TTC549 (cell line): ENCODE results near the gene OR2J3.
"Not testable (repeated sequence)": the region's sequence is repeated elsewhere in the genome, so short reads cannot be mapped to it uniquely, and the experiment has no call there.

Source experiments
- FAIRE-seq: peaks from 2 replicates; lab custom pipeline; 2012; peaks lifted over from hg19 to GRCh38; lab: Jason Lieb, UNC

The OR2J3 gene

DNA sequence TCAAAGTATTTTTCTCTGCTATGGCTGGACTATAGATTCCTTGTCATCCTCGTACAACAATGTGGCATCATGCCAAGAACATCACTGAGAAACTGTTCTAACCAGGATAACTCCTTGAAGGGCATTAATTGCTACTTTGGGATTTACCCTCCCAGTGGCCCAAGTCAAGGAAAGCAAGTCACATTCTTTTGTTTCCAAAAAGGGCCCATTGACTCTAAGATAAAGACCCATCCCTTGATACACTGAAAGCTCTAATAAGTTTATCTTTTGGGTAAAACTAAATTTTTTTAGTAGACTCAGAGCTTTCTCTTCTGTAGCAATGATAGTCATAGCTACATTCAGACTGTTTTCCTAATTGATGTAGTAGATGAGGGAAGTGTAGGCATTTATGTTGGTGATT lies at the start of gene OR2J3:
Gene OR2J3, plus strand, starts transcription at position 301 of the 400 bp plus-strand sequence. CDS start 3,833 bp downstream, outside the sequence.
- FAIRE-seq = no peak

DNA sequence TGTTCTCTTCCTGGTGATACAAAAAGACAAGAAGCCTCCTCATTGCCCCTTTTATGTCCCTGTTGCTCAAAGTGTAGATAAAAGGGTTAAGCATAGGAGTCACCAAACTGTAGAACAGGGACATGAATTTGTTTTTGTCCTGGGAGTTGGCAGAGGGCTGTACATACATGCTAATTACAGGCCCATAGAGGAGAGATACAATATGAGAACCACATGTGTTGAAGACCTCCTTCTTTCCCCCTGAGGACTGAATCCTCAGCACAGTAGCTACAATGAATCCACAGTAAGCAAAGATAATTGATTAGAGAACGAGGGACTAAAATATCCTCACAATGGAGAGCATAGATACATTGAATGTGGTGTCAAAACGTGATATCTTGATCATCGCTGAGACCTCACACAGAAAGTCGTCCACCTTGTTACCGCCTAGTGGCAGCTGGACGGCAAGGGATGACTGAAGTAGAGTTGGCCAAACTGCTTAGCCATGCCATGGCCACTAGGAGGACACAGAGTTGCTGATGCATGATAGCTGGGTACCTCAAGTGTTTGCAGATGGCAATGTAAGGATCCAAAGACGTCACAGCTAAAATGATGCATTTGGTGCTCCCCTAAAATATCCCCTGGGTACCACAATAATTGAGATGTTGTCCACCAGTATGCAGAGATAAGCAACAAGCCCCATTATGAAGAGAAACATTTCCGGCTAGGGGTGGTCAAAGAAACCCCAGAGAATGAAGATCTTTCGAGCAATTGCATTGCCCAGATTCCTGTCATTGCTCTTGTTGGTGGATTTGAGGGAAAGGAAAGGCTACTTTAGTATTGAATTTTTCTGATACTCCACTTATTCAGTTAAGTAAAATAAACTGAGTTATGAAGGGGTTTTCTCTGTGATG lies 35.8 kb upstream of the OR2J3 start:
- FAIRE-seq = no peak

DNA sequence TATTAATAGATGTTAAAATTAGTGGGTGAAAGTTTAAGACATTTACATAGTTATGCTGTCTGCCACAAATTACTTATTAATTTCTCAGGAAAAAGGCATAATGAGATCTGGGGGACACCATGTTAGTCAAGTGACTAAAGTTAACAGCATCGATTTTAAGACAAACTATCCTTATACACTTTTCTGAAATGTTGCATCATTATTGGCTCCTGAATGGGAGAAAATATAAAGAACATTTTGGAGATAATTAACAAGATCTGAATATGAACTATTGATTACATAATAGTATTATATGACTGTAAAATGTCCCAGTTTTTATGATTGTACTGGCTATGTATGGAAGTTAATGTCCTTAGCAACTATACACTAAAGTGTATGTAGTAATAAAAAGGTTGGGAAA lies 28.7 kb upstream of the OR2J3 start:
- no peak for FAIRE-seq

DNA sequence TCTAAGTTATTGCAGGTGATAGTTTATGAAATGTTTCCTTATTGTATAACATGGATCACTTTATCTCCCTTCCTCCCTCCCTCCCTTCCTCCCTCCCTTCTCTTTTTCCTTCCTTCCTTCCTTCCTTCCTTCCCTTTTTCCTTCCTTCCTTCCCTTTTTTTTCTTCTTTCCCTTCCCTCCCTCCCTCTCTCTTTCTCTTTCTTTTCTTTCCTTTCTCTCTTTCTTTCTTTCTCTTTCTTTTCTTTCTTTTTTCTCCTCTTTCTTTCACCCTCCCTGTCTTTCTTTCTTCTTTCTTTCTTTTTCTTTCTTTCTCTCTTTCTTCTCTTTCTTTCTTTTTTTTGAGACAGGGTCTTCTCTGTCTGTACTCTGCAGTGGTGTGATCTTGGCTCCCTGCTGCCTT lies 26.5 kb upstream of the OR2J3 start:
- no peak for FAIRE-seq

DNA sequence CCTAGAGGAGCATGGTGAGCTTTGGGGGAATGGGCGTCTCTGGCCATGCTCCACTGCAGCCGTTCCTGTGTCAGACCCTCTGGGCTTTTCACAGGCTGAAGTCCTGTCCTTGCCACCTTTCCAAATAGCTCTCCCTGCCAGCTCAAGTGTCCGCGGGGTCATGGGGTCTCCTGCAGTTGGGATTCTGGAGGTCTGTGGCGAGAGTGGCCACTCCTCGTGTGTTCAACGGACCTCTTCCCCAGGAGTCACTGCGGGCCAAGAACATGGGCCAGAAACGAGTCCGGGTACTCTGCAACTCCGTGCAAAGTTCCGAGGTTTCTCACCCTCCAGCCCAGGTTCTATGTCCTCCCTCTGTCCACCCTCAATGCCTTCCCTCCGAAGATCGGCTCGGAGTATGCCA lies 25.4 kb upstream of the OR2J3 start:
- no peak for FAIRE-seq

- no peak for FAIRE-seq
These were observed 20.6 kb upstream of the OR2J3 start, which contains the start of gene OR2B3 for GRCh38 chr6:29087213-29087612. OR2B3 (minus strand) TSS chr6:29087313; CDS start chr6:29087248, 65 bp downstream.

GRCh38 chr6:29092957-29093356 lies 14.9 kb upstream of the OR2J3 start:
- no peak for FAIRE-seq

GRCh38 chr6:29097803-29098202 lies 10.1 kb upstream of the OR2J3 start:
- FAIRE-seq = no peak

DNA sequence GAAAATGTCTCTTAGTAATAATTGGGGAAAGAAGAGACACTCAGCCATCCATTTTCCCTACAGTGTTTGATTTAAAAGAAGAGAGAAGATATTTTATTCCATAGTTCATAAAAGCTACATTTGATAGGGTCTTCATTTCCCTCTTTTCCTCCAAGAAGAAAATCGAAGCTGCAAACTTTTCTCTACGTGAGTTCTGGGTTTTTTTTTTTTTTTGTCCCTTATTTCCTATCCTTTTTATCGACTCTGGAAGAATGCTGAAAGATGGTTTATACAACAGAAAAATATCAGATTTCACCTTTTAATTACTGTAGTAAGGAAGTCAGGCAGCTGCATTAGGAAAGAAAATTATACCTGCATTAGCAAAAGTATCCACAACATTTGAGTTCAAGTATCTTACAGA lies 8.7 kb upstream of the OR2J3 start, which contains the start of gene OR2J1:
Gene OR2J1, plus strand, starts transcription at position 301 of the 400 bp plus-strand sequence. CDS start 1,453 bp downstream, outside the sequence.
- FAIRE-seq = no peak

- FAIRE-seq = no peak
These were observed 4.3 kb downstream of the OR2J3 start for GRCh38 chr6:29112135-29112534.

DNA sequence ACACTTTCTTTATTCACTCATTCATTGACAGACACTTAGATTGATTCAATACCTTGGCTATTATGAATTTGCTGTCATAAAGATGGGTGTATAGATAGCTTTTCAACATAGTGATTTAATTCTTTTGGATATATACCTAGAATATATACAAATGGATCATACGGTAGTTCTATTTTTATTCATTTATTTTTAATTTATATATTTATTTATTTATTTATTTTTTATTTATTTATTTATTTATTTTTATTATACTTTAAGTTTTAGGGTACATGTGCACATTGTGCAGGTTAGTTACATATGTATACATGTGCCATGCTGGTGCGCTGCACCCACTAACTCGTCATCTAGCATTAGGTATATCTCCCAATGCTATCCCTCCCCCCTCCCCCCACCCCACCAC lies 7.1 kb downstream of the OR2J3 start:
- not testable (repeated sequence) for FAIRE-seq

GRCh38 chr6:29129326-29130012 lies 21.6 kb downstream of the OR2J3 start:
- no peak for FAIRE-seq

GRCh38 chr6:29130644-29131043 lies 22.8 kb downstream of the OR2J3 start:
- FAIRE-seq = no peak

GRCh38 chr6:29131691-29132090 lies 23.8 kb downstream of the OR2J3 start:
- FAIRE-seq = no peak

- FAIRE-seq = no peak
These were observed 29.9 kb downstream of the OR2J3 start for GRCh38 chr6:29137724-29138123.

DNA sequence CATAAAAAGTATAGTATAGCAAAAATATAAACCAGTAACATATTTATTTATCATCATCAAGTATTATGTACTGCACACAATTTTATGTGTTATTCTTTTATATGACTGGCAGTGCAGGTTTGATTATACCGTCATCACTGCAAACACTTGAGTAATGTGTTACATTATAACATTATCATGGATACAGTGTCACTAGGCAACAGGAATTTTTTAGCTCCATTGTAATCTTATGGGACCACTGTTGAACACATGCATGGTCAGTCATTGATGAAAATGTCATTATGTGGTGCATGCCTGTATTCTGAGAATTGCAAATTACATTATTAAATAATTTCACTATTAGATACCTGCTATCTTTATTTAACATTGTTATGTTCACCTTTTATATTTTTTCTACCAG lies 33.7 kb downstream of the OR2J3 start:
- FAIRE-seq = no peak

GRCh38 chr6:29142309-29142708 lies 34.5 kb downstream of the OR2J3 start:
- no peak for FAIRE-seq

DNA sequence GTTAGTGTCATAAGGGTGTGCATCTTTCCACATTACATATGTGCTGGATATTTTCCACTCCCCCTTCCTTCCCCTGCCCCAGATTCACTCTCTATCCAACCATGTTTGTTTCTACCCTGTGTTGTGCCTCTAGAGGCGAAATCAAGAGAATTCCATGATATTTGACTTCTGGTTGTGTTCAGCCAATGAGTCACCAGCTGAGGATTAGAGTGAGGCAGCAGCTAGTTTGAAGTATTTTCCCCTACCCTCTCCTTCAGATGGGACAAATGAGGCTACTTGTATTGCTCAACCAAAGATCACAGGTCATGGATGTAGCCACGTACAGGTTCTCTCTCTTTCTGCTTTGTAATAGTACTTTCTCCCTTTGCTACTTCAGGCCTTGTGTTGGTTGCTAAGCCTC lies 38.3 kb downstream of the OR2J3 start:
- no peak for FAIRE-seq

GRCh38 chr6:29147074-29147473 lies 39.2 kb downstream of the OR2J3 start:
- FAIRE-seq = no peak

- not testable (repeated sequence) for FAIRE-seq
These were observed 41.6 kb downstream of the OR2J3 start for GRCh38 chr6:29149444-29149843.

DNA sequence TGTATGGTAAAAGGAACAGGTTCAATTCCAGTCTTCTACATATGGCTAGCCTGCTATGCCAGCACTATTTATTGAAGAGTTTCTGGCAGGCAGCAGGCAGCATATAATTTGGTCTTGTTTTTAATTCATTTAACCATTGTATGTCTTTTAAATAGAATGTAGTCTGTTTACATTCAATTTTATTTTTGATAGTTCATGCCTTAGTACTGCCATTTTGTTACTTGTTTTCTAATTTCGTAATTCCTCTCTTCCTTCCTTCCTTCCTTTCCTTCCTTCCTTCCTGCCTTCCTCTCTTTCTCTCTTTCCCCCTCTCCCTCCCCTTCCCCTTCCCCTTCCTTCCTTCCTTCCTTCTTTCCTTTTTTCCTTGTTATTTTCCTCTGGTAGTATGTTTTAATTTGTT lies 45.2 kb downstream of the OR2J3 start:
- no peak for FAIRE-seq

- FAIRE-seq = not testable (repeated sequence)
These were observed 47.3 kb downstream of the OR2J3 start for GRCh38 chr6:29155182-29155581.

DNA sequence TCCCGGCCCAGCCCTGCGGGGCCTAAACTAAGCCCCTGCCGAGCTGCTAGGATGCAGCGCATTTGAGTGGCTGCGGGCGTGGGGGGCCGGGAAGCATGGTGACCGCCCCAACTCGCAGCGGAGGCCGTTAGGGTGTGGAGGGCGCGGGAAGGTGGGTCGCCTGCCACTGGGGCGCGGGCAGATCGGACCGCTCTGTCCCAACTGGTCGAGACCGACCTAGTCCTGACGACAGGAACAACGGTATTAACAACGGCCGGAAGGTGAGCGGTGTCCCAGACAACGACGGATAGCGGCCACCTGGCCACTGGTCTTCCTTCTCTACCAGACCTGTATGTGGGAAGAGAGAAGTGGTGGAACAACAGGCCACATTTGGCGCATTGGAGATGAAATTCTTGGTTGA lies 52.1 kb downstream of the OR2J3 start:
- not testable (repeated sequence) for FAIRE-seq
